Testis (tissue), 3 donors: Measurements from ENCODE around the gene SMIM26. TPM values are rescaled to one million over a fixed set of nuclear protein-coding genes. Genes with fewer than 3 reads are reported as not detected.

Experiments
- polyA plus RNA-seq: library from polyadenylated mRNA; stranded (reverse); fragments of 350-450 nt; fragmentation: Illumina TruSeq; extraction: RNeasy Lipid Tissue Mini Kit (QIAGEN cat#74804); gene quantifications from one replicate; pipeline ENCODE4 v1.2.3, GENCODE V29; 2014; ENCODE audit warnings: low read depth, low replicate concordance; ENCODE audit not compliant: insufficient read depth
- small RNA-seq, 2 donors: library from RNA; depleted of rRNA; stranded (forward); fragments of <200 nt; gene quantifications; one replicate each; pipeline ENCODE3, GENCODE V24; 2016
- total RNA-seq, 2 donors: library from RNA; depleted of rRNA; stranded (reverse); fragments of >200 nt; gene quantifications; one replicate each; pipeline ENCODE4 v1.2.3, GENCODE V29; 2016

SMIM26 gene
- total and polyA plus RNA-seq, 3 donors from 2014 or later, result 69.6 to 98.0 (median 87.4) TPM

Small RNA genes within 50 kb of the gene (small RNA-seq; reads per million reads assigned to genes)
- gene RN7SL638P (0 reads per million in 2 donors), gene RNU6ATAC34P (0 reads per million in 2 donors)

Other genes with a start within 250 kb of the SMIM26 start
- gene DZANK1, start 100.4 kb upstream of the SMIM26 start, total RNA-seq, result 10 to 100 TPM; 10.2 to 12.1 TPM
- gene DZANK1, start 100.4 kb upstream of the SMIM26 start, polyA plus RNA-seq, result 11.6 TPM
- gene POLR3F, start 100.0 kb upstream of the SMIM26 start, total RNA-seq, result 10 to 100 TPM; 15.2 to 17.5 TPM
- 14.8 TPM for gene POLR3F, start 100.0 kb upstream of the SMIM26 start, polyA plus RNA-seq
- 10 to 100 TPM; 11.6 to 13.6 TPM for gene RBBP9, start 70.2 kb upstream of the SMIM26 start, total RNA-seq
- 8.9 TPM for gene RBBP9, start 70.2 kb upstream of the SMIM26 start, polyA plus RNA-seq
- gene SEC23B, start 59.5 kb upstream of the SMIM26 start, total RNA-seq, result 10 to 100 TPM; 65.0 to 68.8 TPM
- 96.0 TPM for gene SEC23B, start 59.5 kb upstream of the SMIM26 start, polyA plus RNA-seq
- gene DTD1, start 20.6 kb downstream of the SMIM26 start, total RNA-seq, result 10 to 100 TPM; 34.6 to 41.6 TPM
- gene DTD1, start 20.6 kb downstream of the SMIM26 start, polyA plus RNA-seq, result 39.9 TPM
- 10 to 100 TPM; 20.1 to 56.4 TPM for gene SCP2D1, start 246.4 kb downstream of the SMIM26 start, total RNA-seq
- gene SCP2D1, start 246.4 kb downstream of the SMIM26 start, polyA plus RNA-seq, result 42.0 TPM